OCI-LY7 (cell line): ENCODE results near the gene SGMS2. TPM values are rescaled to one million over a fixed set of nuclear protein-coding genes. Genes with fewer than 3 reads are reported as not detected.

ENCODE experiments used
- BruUV-seq: library from RNA; stranded (reverse); fragments of 400-500 nt; replicated peaks from 2 replicates; lab custom pipeline; 2021; lab: Mats Ljungman, UMichigan
- CTCF ChIA-PET: fragments of 300-600 bp; sonication (Branson Sonifier 250); formaldehyde crosslinking; loops from one replicate; lab custom pipeline; 2022; ENCODE audit warnings: antibody characterized with exemption; ENCODE audit not compliant: unreplicated experiment; lab: Charles Lee
- POLR2A ChIA-PET: fragments of 300-600 bp; sonication (Branson Sonifier 250); formaldehyde crosslinking; loops from one replicate; lab custom pipeline; 2022; ENCODE audit warnings: antibody characterized with exemption; lab: Charles Lee
- DNase-seq: peaks from one replicate; pipeline ENCODE4 v3.0.0-alpha.2; 2015; ENCODE audit warnings: low spot score
- H2AFZ ChIP-seq: fragments of 200-600 bp; sonication (generic), shearing (Covaris generic); 2 replicates; pipeline ENCODE4 v1.6.1; 2014; ENCODE audit warnings: mild to moderate bottlenecking, antibody characterized with exemption, low read length, moderate library complexity
- H3K27ac ChIP-seq: fragments of 200-600 bp; sonication (generic); 2 replicates; pipeline ENCODE4 v1.5.1; 2014; ENCODE audit warnings: mixed run types, low read depth, mild to moderate bottlenecking, moderate library complexity, low read length, inconsistent platforms; ENCODE audit not compliant: poor library complexity, severe bottlenecking
- H3K36me3 ChIP-seq: fragments of 200-600 bp; sonication (generic); 2 replicates; pipeline ENCODE4 v1.6.1; 2014; ENCODE audit warnings: mild to moderate bottlenecking, antibody characterized with exemption, low read length, moderate library complexity, mixed read lengths; ENCODE audit not compliant: insufficient read depth
- H3K4me1 ChIP-seq: fragments of 200-600 bp; sonication (generic); 2 replicates; pipeline ENCODE4 v1.5.1; 2014; ENCODE audit warnings: mild to moderate bottlenecking, low read length; ENCODE audit not compliant: insufficient read depth, poor library complexity, severe bottlenecking
- H3K4me2 ChIP-seq: fragments of 200-600 bp; sonication (generic); 2 replicates; pipeline ENCODE4 v1.6.1; 2014; ENCODE audit warnings: mild to moderate bottlenecking, low read length
- H3K4me3 ChIP-seq: fragments of 200-600 bp; sonication (generic); 2 replicates; pipeline ENCODE4 v1.5.1; 2014; ENCODE audit warnings: mild to moderate bottlenecking, low read depth, low read length; ENCODE audit not compliant: poor library complexity, severe bottlenecking
- H3K79me2 ChIP-seq: fragments of 200-600 bp; sonication (generic); 2 replicates; pipeline ENCODE4 v1.6.1; 2016; ENCODE audit warnings: low read depth, mild to moderate bottlenecking, low read length, moderate library complexity, mixed read lengths; ENCODE audit not compliant: insufficient read depth
- H3K9me2 ChIP-seq: fragments of 200-600 bp; sonication (generic); 2 replicates; pipeline ENCODE4 v1.6.1; 2016; ENCODE audit warnings: mild to moderate bottlenecking, low read length, mixed read lengths; ENCODE audit not compliant: insufficient read depth
- H3K9me3 ChIP-seq: fragments of 200-600 bp; sonication (generic); 2 replicates; pipeline ENCODE4 v1.6.1; 2014; ENCODE audit warnings: mild to moderate bottlenecking, mixed run types, low read length, mixed read lengths
- H4K20me1 ChIP-seq: fragments of 200-600 bp; sonication (generic); 2 replicates; pipeline ENCODE4 v1.6.1; 2014; ENCODE audit warnings: mild to moderate bottlenecking, antibody characterized with exemption, low read length, moderate library complexity, mixed read lengths; ENCODE audit not compliant: insufficient read depth
- CTCF ChIP-seq: fragments of 200-600 bp; sonication (generic); conservative IDR thresholded peaks from 2 replicates; pipeline ENCODE4 v1.5.1; 2014; ENCODE audit warnings: mild to moderate bottlenecking, antibody characterized with exemption, low read length, moderate library complexity, mixed read lengths
- EZH2phosphoT487 ChIP-seq: fragments of 200-600 bp; sonication (generic); IDR thresholded peaks from 2 replicates; pipeline ENCODE4 v1.6.1; 2018; ENCODE audit warnings: low read depth, borderline replicate concordance, mild to moderate bottlenecking, mixed run types, antibody characterized with exemption, low read length, moderate library complexity, mixed read lengths
- intact Hi-C: fragments of 100-400 bp; cut with micrococcal nuclease; formaldehyde crosslinking; loops from one replicate; pipeline ENCODE4 v1.10.0; 2022; ENCODE audit not compliant: unreplicated experiment
- total RNA-seq, 2 experiments: library from RNA; depleted of rRNA in 1 of 2; stranded (reverse); fragments of >200 nt in 1 of 2; shearing (Covaris generic) in 1 of 2; gene quantifications; 2 replicates each; pipeline ENCODE4 v1.2.3, GENCODE V29; 2014 to 2022

The SGMS2 gene
- total RNA-seq, 2 experiments from 2014 or later = not detected

DNA sequence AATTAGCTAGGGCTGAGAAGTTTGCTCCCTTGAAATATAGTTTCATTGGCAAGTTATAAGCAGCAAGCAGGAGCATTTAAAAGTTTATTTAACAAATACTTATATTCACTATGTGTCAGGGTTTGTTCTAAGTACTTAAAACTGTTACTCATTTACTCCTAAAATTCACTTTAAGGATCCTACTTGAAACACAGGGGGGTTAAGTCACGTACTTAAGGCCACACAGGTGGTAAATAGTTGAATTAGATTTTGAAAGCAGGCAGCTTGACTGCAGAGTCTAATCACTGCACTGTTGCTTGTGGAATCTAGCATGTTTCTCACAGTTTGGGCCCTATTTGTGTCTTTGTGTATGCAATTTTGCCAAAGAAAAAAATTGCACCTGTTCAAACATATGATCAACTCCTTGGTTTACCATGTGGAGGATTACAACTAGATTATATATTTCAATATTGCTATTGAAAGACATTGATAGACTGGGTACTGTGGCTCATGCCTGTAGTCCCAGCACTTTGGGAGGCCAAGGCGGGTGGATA lies 7.6 kb downstream of the SGMS2 start:
- TF ChIP-seq CTCF = no peak
- TF ChIP-seq EZH2phosphoT487 = no peak
- H3K4me2 ChIP-seq = no peak overlapping the region
- intact Hi-C loops = no loop called here
- no peak overlapping the region for H2AFZ ChIP-seq
- H3K9me2 ChIP-seq = no peaks in the 10 kb centered on the region
- no peak overlapping the region for H3K4me3 ChIP-seq
- no peaks in the 10 kb centered on the region for H3K36me3 ChIP-seq
- BruUV-seq = no TSS peak
- H3K79me2 ChIP-seq = no peaks in the 10 kb centered on the region
- DNase-seq = no peak
- ChIA-PET POLR2A (no interaction called here), CTCF (no interaction called here)
- H3K4me1 ChIP-seq = no peaks in the 10 kb centered on the region
- H3K27ac ChIP-seq = no peak overlapping the region
- no peaks in the 10 kb centered on the region for H4K20me1 ChIP-seq
- H3K9me3 ChIP-seq = no peaks in the 10 kb centered on the region

DNA sequence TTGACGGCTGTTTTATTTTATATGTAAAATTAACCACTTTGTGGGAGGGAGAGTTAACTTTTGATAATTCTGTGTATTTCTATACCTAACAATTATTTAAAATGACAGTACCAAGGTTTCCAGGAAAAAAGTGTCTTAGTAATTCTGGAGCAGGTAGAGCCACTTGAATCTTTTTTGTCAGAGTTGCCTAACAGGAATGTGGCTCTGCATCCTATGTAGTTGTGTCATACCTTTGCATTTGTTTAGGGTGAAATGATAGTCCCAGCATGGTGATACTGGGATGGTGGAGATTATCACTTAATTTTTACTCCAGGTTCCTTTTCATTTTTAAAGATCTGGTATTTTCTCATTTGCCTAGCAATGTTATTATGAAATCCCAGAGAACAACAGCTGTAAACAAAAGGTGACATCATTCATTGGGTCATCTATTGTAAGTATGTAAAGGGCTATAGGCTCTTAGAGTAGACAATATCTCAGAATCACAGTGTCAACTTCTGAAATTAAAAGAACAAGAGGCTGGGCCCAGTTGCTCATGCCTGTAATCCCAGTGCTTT lies 9.6 kb downstream of the SGMS2 start:
- Histone ChIP-seq H4K20me1 (no peaks in the 10 kb centered on the region), H3K9me3 (no peaks in the 10 kb centered on the region), H3K36me3 (no peaks in the 10 kb centered on the region), H3K4me3 (no peak overlapping the region), H3K9me2 (no peaks in the 10 kb centered on the region), H3K79me2 (no peaks in the 10 kb centered on the region), H3K27ac (no peak overlapping the region), H2AFZ (no peak overlapping the region), H3K4me1 (no peaks in the 10 kb centered on the region), H3K4me2 (no peak overlapping the region)
- no peak for DNase-seq
- CTCF ChIA-PET = interaction anchor here (0.6 kb wide), 1 partner anchor 158 kb away, joined by 3 read pairs; no protein-coding TSS in a partner anchor
- POLR2A ChIA-PET = interaction anchor here (0.6 kb wide), 1 partner anchor 12 kb away, joined by 3 read pairs; no protein-coding TSS in a partner anchor
- TF ChIP-seq CTCF = no peak
- no peak for TF ChIP-seq EZH2phosphoT487
- intact Hi-C loops = no loop called here
- no TSS peak for BruUV-seq

- intact Hi-C loops = no loop called here
- CTCF ChIA-PET = no interaction called here
- H3K79me2 ChIP-seq = no peaks in the 10 kb centered on the region
- no peak overlapping the region for H3K4me2 ChIP-seq
- no peaks in the 10 kb centered on the region for H3K9me2 ChIP-seq
- H3K4me1 ChIP-seq = no peaks in the 10 kb centered on the region
- H3K9me3 ChIP-seq = no peaks in the 10 kb centered on the region
- no peak for DNase-seq
- BruUV-seq = no TSS peak
- H3K27ac ChIP-seq = no peak overlapping the region
- no peaks in the 10 kb centered on the region for H4K20me1 ChIP-seq
- no peaks in the 10 kb centered on the region for H3K36me3 ChIP-seq
- H3K4me3 ChIP-seq = no peak overlapping the region
- POLR2A ChIA-PET = interaction anchor here (0.8 to 1.1 kb wide), 2 partner anchors 17 to 27 kb away, joined by 3 read pairs; no protein-coding TSS in a partner anchor
- no peak overlapping the region for H2AFZ ChIP-seq
- no peak for TF ChIP-seq EZH2phosphoT487
- no peak for TF ChIP-seq CTCF
Observed at GRCh38 chr4:107835406-107835805, 10.7 kb downstream of the SGMS2 start.
